ENCODE measurements around the gene DNAJC6. TPM values are rescaled to one million over a fixed set of nuclear protein-coding genes. Genes with fewer than 3 reads are reported as not detected.

The DNAJC6 gene
- total RNA-seq, 1 experiment from 2014 or later, result 6.2 TPM

DNA sequence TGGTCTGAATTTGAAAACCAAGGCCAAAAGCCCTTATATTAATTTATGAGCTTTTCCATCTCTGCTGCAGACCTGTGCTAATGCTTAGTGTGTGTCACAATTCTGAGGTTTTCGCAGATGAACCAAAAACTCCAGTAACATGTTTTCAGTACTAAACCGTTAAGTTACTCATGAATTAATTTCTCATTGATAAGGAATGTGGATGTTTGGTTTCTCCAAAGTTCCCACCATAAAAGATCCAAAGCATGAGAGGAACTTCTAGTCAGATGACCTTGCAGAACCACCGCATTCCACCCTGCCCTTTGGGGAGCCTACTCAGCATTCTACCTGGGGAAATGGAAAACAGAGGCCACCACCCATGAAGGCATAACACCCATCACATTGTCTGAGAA, 103.6 kb downstream of the DNAJC6 start:
- Mint-ChIP-seq H3K9me3 (ENCODE audit: unreplicated experiment) (no peaks in the 10 kb centered on the region), H3K4me3 (ENCODE audit: unreplicated experiment) (no peak overlapping the region), H3K36me3 (ENCODE audit: insufficient read depth, unreplicated experiment) (no peaks in the 10 kb centered on the region), H3K27me3 (ENCODE audit: insufficient read depth, unreplicated experiment) (no peaks in the 10 kb centered on the region), H3K4me1 (ENCODE audit: low read depth, unreplicated experiment) (peaks cover 20% of the 10 kb centered on the region), H3K27ac (ENCODE audit: unreplicated experiment) (no peak overlapping the region)
- DNase-seq, result no peak
- no peaks in the 10 kb centered on the region for H3K36me3 ChIP-seq (ENCODE audit: control insufficient read depth, insufficient read depth, low read length)
- intact Hi-C loops (cut with micrococcal nuclease; ENCODE audit: unreplicated experiment), result no loop called here
- no TSS peak for BruUV-seq (replicated peaks)
- ChIA-PET CTCF (no interaction called here), POLR2A (no interaction called here)
- H3K27me3 ChIP-seq (replicated peaks; ENCODE audit: control insufficient read depth, insufficient read depth, low read length), result no peaks in the 10 kb centered on the region
- H3K9me3 ChIP-seq, result no peaks in the 10 kb centered on the region
- TF ChIP-seq, protein P1, sequence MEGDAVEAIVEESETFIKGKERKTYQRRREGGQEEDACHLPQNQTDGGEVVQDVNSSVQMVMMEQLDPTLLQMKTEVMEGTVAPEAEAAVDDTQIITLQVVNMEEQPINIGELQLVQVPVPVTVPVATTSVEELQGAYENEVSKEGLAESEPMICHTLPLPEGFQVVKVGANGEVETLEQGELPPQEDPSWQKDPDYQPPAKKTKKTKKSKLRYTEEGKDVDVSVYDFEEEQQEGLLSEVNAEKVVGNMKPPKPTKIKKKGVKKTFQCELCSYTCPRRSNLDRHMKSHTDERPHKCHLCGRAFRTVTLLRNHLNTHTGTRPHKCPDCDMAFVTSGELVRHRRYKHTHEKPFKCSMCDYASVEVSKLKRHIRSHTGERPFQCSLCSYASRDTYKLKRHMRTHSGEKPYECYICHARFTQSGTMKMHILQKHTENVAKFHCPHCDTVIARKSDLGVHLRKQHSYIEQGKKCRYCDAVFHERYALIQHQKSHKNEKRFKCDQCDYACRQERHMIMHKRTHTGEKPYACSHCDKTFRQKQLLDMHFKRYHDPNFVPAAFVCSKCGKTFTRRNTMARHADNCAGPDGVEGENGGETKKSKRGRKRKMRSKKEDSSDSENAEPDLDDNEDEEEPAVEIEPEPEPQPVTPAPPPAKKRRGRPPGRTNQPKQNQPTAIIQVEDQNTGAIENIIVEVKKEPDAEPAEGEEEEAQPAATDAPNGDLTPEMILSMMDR (IDR thresholded peaks at IDR 0.05; ENCODE audit: insufficient read depth in 1 of 2, low read depth in 1 of 2, low read length in 1 of 2, severe bottlenecking in 1 of 2, unreplicated experiment in 1 of 2), result no peak
- peaks cover 26% of the 10 kb centered on the region for H3K4me1 ChIP-seq
- H3K4me3 ChIP-seq (ENCODE audit: low read depth, low read length), result no peak overlapping the region

DNA sequence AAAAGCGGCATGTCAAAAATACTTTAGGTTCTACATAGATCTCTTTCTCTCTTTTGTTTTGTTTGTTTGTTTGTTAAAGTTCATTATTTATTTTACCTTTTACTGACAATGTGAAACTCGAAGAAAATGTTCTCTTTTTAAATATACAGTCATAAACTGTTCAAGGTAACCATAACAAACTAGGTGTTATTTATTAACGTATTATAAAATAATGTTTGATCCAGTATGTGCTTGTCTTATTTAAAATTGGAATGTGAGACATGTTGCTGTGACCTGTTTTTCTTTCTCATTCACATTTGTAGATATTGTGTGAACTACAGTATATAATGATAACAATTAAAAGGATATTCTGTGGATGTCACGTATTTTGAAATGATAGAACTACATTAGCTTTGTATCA, 105.2 kb downstream of the DNAJC6 start:
- Histone ChIP-seq H3K27me3 (replicated peaks; ENCODE audit: control insufficient read depth, insufficient read depth, low read length) (no peaks in the 10 kb centered on the region), H3K4me1 (peaks cover 33% of the 10 kb centered on the region), H3K36me3 (ENCODE audit: control insufficient read depth, insufficient read depth, low read length) (no peaks in the 10 kb centered on the region), H3K9me3 (no peaks in the 10 kb centered on the region), H3K4me3 (ENCODE audit: low read depth, low read length) (no peak overlapping the region)
- peaks cover 33% of the 10 kb centered on the region for H3K4me1 Mint-ChIP-seq (ENCODE audit: low read depth, unreplicated experiment)
- H3K36me3 Mint-ChIP-seq (ENCODE audit: insufficient read depth, unreplicated experiment), result peaks cover 1% of the 10 kb centered on the region
- no peak overlapping the region for H3K27ac Mint-ChIP-seq (ENCODE audit: unreplicated experiment)
- ChIA-PET CTCF (no interaction called here), POLR2A (no interaction called here)
- no peak overlapping the region for H3K4me3 Mint-ChIP-seq (ENCODE audit: unreplicated experiment)
- H3K27me3 Mint-ChIP-seq (ENCODE audit: insufficient read depth, unreplicated experiment), result no peaks in the 10 kb centered on the region
- no TSS peak for BruUV-seq (replicated peaks)
- intact Hi-C loops (cut with micrococcal nuclease; ENCODE audit: unreplicated experiment), result no loop called here
- H3K9me3 Mint-ChIP-seq (ENCODE audit: unreplicated experiment), result no peaks in the 10 kb centered on the region
- DNase-seq, result no peak
- TF ChIP-seq, protein P1 (IDR thresholded peaks at IDR 0.05; ENCODE audit: insufficient read depth in 1 of 2, low read depth in 1 of 2, low read length in 1 of 2, severe bottlenecking in 1 of 2, unreplicated experiment in 1 of 2), result no peak

DNA sequence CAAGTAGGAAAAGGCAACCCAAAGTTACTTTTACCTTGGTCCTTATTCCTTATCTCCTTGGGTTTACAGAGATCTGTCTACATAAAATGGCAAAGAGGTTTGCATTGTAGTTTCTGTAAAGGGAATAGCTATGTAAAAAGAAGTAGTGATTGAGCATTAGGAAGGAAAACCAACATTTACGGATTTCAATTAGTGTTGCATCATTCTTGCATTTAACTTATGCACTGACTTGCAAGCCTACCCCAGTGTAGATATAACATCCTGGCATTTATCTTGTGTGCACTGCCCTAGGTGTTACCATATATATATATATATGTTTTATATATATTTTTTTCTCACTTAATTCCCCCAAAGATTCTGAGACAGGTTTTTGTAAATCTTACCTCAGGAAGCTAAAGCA, 107.4 kb downstream of the DNAJC6 start:
- Mint-ChIP-seq H3K36me3 (ENCODE audit: insufficient read depth, unreplicated experiment) (peaks cover 8% of the 10 kb centered on the region), H3K27me3 (ENCODE audit: insufficient read depth, unreplicated experiment) (no peaks in the 10 kb centered on the region), H3K27ac (ENCODE audit: unreplicated experiment) (no peak overlapping the region), H3K9me3 (ENCODE audit: unreplicated experiment) (no peaks in the 10 kb centered on the region), H3K4me3 (ENCODE audit: unreplicated experiment) (no peak overlapping the region), H3K4me1 (ENCODE audit: low read depth, unreplicated experiment) (peaks cover 32% of the 10 kb centered on the region)
- no peaks in the 10 kb centered on the region for H3K9me3 ChIP-seq
- peaks cover 33% of the 10 kb centered on the region for H3K4me1 ChIP-seq
- BruUV-seq (replicated peaks), result no TSS peak
- ChIA-PET CTCF (no interaction called here), POLR2A (no interaction called here)
- TF ChIP-seq, protein P1 (IDR thresholded peaks at IDR 0.05; ENCODE audit: insufficient read depth in 1 of 2, low read depth in 1 of 2, low read length in 1 of 2, severe bottlenecking in 1 of 2, unreplicated experiment in 1 of 2), result no peak
- no peaks in the 10 kb centered on the region for H3K36me3 ChIP-seq (ENCODE audit: control insufficient read depth, insufficient read depth, low read length)
- H3K4me3 ChIP-seq (ENCODE audit: low read depth, low read length), result no peak overlapping the region
- intact Hi-C loops (cut with micrococcal nuclease; ENCODE audit: unreplicated experiment), result no loop called here
- no peak for DNase-seq
- H3K27me3 ChIP-seq (replicated peaks; ENCODE audit: control insufficient read depth, insufficient read depth, low read length), result no peaks in the 10 kb centered on the region

Measured in Caco-2 (cell line).